IPS-11a (cell line): Measurements from ENCODE around the gene STAT6.
"Not testable (repeated sequence)": the region's sequence is repeated elsewhere in the genome, so short reads cannot be mapped to it uniquely, and the experiment has no call there.

Source experiments
- H3K4me3 ChIP-seq: one replicate; pipeline ENCODE4 v1.5.1; 2013; ENCODE audit warnings: low read depth, low read length, control low read depth

STAT6 gene

GRCh38 chr12:57055824-57056223, 55.3 kb downstream of the STAT6 start:
- no peak overlapping the region for H3K4me3 ChIP-seq

GRCh38 chr12:57053901-57054300, 57.3 kb downstream of the STAT6 start:
- not testable (repeated sequence) for H3K4me3 ChIP-seq

- not testable (repeated sequence) for H3K4me3 ChIP-seq
These were observed 58.0 kb downstream of the STAT6 start for GRCh38 chr12:57053146-57053545.

GRCh38 chr12:57051011-57051410, 60.2 kb downstream of the STAT6 start:
- H3K4me3 ChIP-seq, result no peak overlapping the region

- no peak within 1 kb of the TSS for H3K4me3 ChIP-seq
These were observed 61.3 kb downstream of the STAT6 start, which contains the start of gene MYO1A for GRCh38 chr12:57049890-57050289. Gene MYO1A (minus strand): TSS chr12:57050129. CDS start chr12:57048323, 1,806 bp downstream.

- no peak overlapping the region for H3K4me3 ChIP-seq
These were observed 62.1 kb downstream of the STAT6 start for GRCh38 chr12:57049119-57049446.

GRCh38 chr12:57048423-57049118, 62.6 kb downstream of the STAT6 start:
- no peak overlapping the region for H3K4me3 ChIP-seq

GRCh38 chr12:57047981-57048380, 63.2 kb downstream of the STAT6 start:
- no peak overlapping the region for H3K4me3 ChIP-seq

GRCh38 chr12:57046947-57047890, 63.9 kb downstream of the STAT6 start:
- H3K4me3 ChIP-seq, result no peak overlapping the region

- no peak overlapping the region for H3K4me3 ChIP-seq
These were observed 64.9 kb downstream of the STAT6 start for GRCh38 chr12:57046086-57046791.
